GM12892 (cell line): Measurements from ENCODE around the gene GDAP2.

Source experiments
- POLR2A ChIP-seq: IDR thresholded peaks from 2 replicates; pipeline ENCODE4 v1.6.1; 2011; ENCODE audit warnings: low read depth, low read length, control low read depth
- POLR2AphosphoS5 ChIP-seq: IDR thresholded peaks from 2 replicates; pipeline ENCODE4 v1.6.1; 2011; ENCODE audit warnings: low read depth, low read length, control low read depth

DNA sequence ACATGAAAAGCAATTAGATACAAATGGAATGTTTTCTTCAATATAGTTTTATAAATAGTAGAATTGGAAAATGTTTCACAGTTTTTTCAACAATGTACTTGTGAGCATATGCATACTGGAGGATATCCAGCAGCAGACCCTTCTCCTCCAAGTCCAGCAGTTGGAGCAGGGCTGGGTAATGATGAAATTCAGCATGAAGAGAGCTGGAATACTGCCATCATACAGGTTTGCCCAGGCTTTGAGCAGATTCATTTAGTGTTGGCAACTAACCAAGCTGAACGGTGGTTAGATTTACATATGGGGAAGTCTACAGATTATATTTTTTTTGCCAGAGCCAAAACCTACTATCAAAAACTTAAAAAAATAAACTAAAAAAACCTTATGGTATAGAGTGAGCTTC lies 38.5 kb upstream of the GDAP2 start:
- TF ChIP-seq POLR2AphosphoS5 = no peak
- no peak for TF ChIP-seq POLR2A
